Tibial nerve (tissue), 3 donors: Measurements from ENCODE around the gene NRG2.

Source experiments
- POLR2A ChIP-seq, 2 donors: fragments of 450-650 bp; IDR thresholded peaks; one replicate each; pipeline ENCODE4 v1.6.1; 2017; ENCODE audit warnings: antibody characterized with exemption in 2 of 2, mild to moderate bottlenecking in 2 of 2, moderate library complexity in 2 of 2
- TF ChIP-seq, protein P1 (sequence below), 5 experiments: fragments of 200-600 bp in 3 of 5; fragments of 450-650 bp in 2 of 5; sonication (generic) in 3 of 5; IDR thresholded peaks; one replicate each; pipeline ENCODE4 v1.5.1; 2016 to 2019; ENCODE audit warnings: antibody characterized with exemption in 5 of 5, mild to moderate bottlenecking in 3 of 5, moderate library complexity in 2 of 5

- TF ChIP-seq, protein P1, sequence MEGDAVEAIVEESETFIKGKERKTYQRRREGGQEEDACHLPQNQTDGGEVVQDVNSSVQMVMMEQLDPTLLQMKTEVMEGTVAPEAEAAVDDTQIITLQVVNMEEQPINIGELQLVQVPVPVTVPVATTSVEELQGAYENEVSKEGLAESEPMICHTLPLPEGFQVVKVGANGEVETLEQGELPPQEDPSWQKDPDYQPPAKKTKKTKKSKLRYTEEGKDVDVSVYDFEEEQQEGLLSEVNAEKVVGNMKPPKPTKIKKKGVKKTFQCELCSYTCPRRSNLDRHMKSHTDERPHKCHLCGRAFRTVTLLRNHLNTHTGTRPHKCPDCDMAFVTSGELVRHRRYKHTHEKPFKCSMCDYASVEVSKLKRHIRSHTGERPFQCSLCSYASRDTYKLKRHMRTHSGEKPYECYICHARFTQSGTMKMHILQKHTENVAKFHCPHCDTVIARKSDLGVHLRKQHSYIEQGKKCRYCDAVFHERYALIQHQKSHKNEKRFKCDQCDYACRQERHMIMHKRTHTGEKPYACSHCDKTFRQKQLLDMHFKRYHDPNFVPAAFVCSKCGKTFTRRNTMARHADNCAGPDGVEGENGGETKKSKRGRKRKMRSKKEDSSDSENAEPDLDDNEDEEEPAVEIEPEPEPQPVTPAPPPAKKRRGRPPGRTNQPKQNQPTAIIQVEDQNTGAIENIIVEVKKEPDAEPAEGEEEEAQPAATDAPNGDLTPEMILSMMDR (IDR thresholded peaks at IDR 0.05): no peak
- TF ChIP-seq POLR2A (IDR thresholded peaks at IDR 0.05): no peak
Observed at GRCh38 chr5:139950436-139950835, 92.7 kb downstream of the NRG2 start.
